ENCODE data around the gene ZFP69B.

The ZFP69B gene

DNA sequence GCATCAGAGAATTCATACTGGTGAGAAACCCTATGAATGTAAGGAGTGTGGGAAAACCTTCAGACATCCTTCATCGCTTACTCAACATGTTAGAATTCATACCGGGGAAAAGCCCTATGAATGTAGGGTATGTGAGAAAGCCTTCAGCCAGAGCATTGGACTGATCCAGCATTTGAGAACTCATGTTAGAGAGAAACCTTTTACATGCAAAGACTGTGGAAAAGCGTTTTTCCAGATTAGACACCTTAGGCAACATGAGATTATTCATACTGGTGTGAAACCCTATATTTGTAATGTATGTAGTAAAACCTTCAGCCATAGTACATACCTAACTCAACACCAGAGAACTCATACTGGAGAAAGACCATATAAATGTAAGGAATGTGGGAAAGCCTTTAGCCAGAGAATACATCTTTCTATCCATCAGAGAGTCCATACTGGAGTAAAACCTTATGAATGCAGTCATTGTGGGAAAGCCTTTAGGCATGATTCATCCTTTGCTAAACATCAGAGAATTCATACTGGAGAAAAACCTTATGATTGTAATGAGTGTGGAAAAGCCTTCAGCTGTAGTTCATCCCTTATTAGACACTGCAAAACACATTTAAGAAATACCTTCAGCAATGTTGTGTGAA is 12.8 kb downstream of the ZFP69B start:
- H3K79me2 ChIP-seq (ENCODE audit: control insufficient read depth, low read length), result no peaks in the 10 kb centered on the region
- H3K4me1 ChIP-seq (ENCODE audit: control insufficient read depth, low read length), result no peaks in the 10 kb centered on the region
- H3K27me3 ChIP-seq (ENCODE audit: control insufficient read depth, low read length), result no peaks in the 10 kb centered on the region
- no peaks in the 10 kb centered on the region for H4K20me1 ChIP-seq (ENCODE audit: control insufficient read depth, insufficient read depth, low read depth, low read length)
- H3F3A ChIP-seq (ENCODE audit: control insufficient read depth, insufficient read depth), result no peaks in the 10 kb centered on the region
- H3K27ac ChIP-seq (ENCODE audit: low read depth, low read length), result no peak overlapping the region
- H3K4me2 ChIP-seq (ENCODE audit: low read length), result no peak overlapping the region
- H3K9me2 ChIP-seq (replicated peaks; ENCODE audit: control insufficient read depth, low read length), result no peaks in the 10 kb centered on the region
- H3K36me3 ChIP-seq (ENCODE audit: control insufficient read depth, low read length), result peaks cover 53% of the 10 kb centered on the region
- no peak overlapping the region for H3K4me3 ChIP-seq (ENCODE audit: low read length)
- TF ChIP-seq CTCF (IDR thresholded peaks at IDR 0.05; ENCODE audit: low read depth, low read length, poor library complexity, severe bottlenecking), result no peak
- H3K9me3 ChIP-seq (ENCODE audit: control insufficient read depth, insufficient read depth, low read length), result peaks cover 61% of the 10 kb centered on the region

- peaks cover 27% of the 10 kb centered on the region; the same call in 1 of the 2 replicates for H3K9me3 ChIP-seq (ENCODE audit: control insufficient read depth, insufficient read depth, low read length)
These were observed 19.1 kb downstream of the ZFP69B start for GRCh38 chr1:40469327-40469726.

DNA sequence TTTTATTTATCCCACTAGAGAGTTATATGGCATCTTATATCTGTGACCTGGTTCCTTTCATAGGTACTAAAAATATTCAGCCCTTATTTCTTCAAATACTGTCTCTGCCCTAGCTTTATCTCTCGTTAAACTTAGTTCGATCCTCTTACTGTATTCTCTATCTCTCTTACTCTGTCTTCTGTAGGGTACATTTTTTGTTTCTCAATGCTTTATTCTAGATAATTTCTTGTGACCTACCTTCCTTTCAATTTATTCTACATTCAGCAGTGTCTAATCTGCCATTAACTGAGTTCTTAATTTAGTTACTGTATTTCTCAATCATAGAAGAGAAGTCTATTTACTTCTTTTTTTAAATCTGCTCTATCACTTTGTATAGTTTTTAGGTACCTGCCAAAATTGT is 25.0 kb downstream of the ZFP69B start:
- Histone ChIP-seq H3K9me3 (ENCODE audit: control insufficient read depth, insufficient read depth, low read length) (peaks cover 16% of the 10 kb centered on the region), H3K27ac (ENCODE audit: low read depth, low read length) (no peak overlapping the region), H3K27me3 (ENCODE audit: control insufficient read depth, low read length) (no peaks in the 10 kb centered on the region), H3K36me3 (ENCODE audit: control insufficient read depth, low read length) (peaks cover 12% of the 10 kb centered on the region), H4K20me1 (ENCODE audit: control insufficient read depth, insufficient read depth, low read depth, low read length) (no peaks in the 10 kb centered on the region), H3K4me2 (ENCODE audit: low read length) (no peak overlapping the region), H3K79me2 (ENCODE audit: control insufficient read depth, low read length) (peaks cover 9% of the 10 kb centered on the region), H3K9me2 (replicated peaks; ENCODE audit: control insufficient read depth, low read length) (no peaks in the 10 kb centered on the region), H3K4me1 (ENCODE audit: control insufficient read depth, low read length) (peaks cover 26% of the 10 kb centered on the region), H3K4me3 (ENCODE audit: low read length) (no peak overlapping the region), H3F3A (ENCODE audit: control insufficient read depth, insufficient read depth) (no peaks in the 10 kb centered on the region; the same call in 1 of the 2 replicates)
- no peak for TF ChIP-seq CTCF (IDR thresholded peaks at IDR 0.05; ENCODE audit: low read depth, low read length, poor library complexity, severe bottlenecking)
- no peak for TF ChIP-seq EZH2phosphoT487 (IDR thresholded peaks at IDR 0.05; ENCODE audit: borderline replicate concordance, low read length)

More at GRCh38 chr1:40469327-40469726, 19.1 kb downstream of the ZFP69B start:
- no peak overlapping the region for H3K4me3 ChIP-seq (ENCODE audit: low read length)
- H3K27ac ChIP-seq (ENCODE audit: low read depth, low read length), result no peak overlapping the region
- no peaks in the 10 kb centered on the region for H4K20me1 ChIP-seq (ENCODE audit: control insufficient read depth, insufficient read depth, low read depth, low read length)
- H3K4me2 ChIP-seq (ENCODE audit: low read length), result no peak overlapping the region
- peaks cover 10% of the 10 kb centered on the region for H3K36me3 ChIP-seq (ENCODE audit: control insufficient read depth, low read length)
- H3K79me2 ChIP-seq (ENCODE audit: control insufficient read depth, low read length), result no peaks in the 10 kb centered on the region
- H3K4me1 ChIP-seq (ENCODE audit: control insufficient read depth, low read length), result no peaks in the 10 kb centered on the region
- no peaks in the 10 kb centered on the region for H3K27me3 ChIP-seq (ENCODE audit: control insufficient read depth, low read length)
- H3K9me2 ChIP-seq (replicated peaks; ENCODE audit: control insufficient read depth, low read length), result no peaks in the 10 kb centered on the region
- TF ChIP-seq CTCF (IDR thresholded peaks at IDR 0.05; ENCODE audit: low read depth, low read length, poor library complexity, severe bottlenecking), result no peak
- no peak for TF ChIP-seq EZH2phosphoT487 (IDR thresholded peaks at IDR 0.05; ENCODE audit: borderline replicate concordance, low read length)
- no peaks in the 10 kb centered on the region for H3F3A ChIP-seq (ENCODE audit: control insufficient read depth, insufficient read depth)

Measured in DOHH2 (cell line).